GM04504 (cell line): ENCODE measurements around the gene PXDC1.
"Not testable (repeated sequence)": the region's sequence is repeated elsewhere in the genome, so short reads cannot be mapped to it uniquely, and the experiment has no call there.

Source experiments
- DNase-seq: peaks from one replicate; pipeline ENCODE4 v3.0.0-alpha.2; 2012; ENCODE audit warnings: low read depth

Gene PXDC1

GRCh38 chr6:3762359-3762758 lies 10.8 kb upstream of the PXDC1 start:
- no peak for DNase-seq

GRCh38 chr6:3761989-3762270 lies 10.4 kb upstream of the PXDC1 start:
- no peak for DNase-seq

GRCh38 chr6:3759646-3760232 lies 8.2 kb upstream of the PXDC1 start:
- DNase-seq: no peak

DNA sequence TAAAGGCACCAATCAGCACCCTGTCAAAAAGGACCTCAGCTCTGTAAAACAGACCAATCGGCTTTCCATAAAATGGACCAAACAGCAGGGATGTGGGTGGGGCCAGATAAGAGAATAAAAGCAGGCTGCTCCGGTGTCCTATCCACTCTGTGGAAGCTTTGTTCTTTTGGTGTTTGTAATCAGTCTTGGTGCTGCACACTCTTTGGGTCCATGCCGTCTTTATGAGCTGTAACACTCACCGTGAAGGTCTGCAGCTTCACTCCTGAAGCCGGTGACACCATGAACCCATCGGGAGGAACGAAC lies 7.3 kb upstream of the PXDC1 start:
- no peak for DNase-seq

GRCh38 chr6:3757998-3758841 lies 6.7 kb upstream of the PXDC1 start:
- DNase-seq: not testable (repeated sequence)

- no peak for DNase-seq
Observed at GRCh38 chr6:3757241-3757641, 5.7 kb upstream of the PXDC1 start.

GRCh38 chr6:3756546-3756945 lies 5.0 kb upstream of the PXDC1 start:
- DNase-seq: no peak

- DNase-seq: no peak
Observed at GRCh38 chr6:3755637-3756545, 4.4 kb upstream of the PXDC1 start.

DNA sequence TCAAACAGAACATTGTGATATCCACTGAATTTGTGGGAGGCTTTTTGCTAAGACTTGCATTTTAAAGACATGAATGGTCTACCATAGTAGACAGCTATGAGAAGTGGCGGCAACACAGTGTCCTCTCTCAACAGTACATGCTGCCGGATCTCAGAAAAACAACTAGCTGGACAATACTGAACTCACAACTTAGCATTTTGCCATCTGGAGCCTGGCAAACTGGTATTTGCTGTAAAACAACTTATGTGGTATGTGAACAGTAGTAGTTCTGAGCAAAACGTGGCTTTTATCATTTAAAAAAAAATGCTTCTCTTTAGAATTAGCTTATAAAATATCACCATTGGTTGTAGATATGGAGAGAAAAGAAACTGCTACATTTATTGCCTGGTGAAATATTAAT lies 3.3 kb upstream of the PXDC1 start:
- no peak for DNase-seq

GRCh38 chr6:3754032-3754725 lies 2.7 kb upstream of the PXDC1 start:
- not testable (repeated sequence) for DNase-seq

- DNase-seq: no peak
Observed at GRCh38 chr6:3753228-3753835, 1.8 kb upstream of the PXDC1 start.

DNA sequence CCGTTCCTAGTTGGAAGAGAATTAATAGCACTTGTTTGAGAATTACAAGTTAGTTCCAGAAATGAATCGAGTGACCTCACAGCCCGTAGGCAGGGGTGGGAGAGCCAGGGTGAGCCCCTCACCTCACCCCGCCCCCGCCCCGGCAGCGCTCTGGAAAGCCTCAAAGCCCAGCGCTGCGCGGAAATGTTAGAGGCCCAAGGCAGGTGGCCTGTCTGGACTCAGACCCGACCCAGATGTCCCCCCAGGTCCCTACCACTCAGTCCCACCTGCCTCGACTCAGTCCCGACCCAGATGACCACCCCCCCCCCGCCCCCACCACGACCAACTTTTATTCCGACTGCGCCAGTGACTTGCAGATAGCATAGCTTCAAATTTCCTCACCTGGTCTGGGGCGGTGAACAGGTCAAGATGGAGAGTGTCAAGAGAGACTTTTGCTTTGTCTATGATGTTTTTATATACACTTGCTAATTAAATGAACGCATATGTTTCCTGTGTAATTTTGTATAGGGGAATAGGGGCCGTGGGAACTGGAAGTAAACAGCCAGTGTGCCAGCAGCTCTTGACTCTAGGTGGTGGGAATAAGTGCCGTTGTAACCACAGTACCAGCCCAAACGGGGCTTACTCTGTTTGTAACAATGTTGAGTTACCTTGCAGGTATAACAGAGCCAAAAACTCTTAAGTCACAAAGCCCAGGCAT lies 1.2 kb upstream of the PXDC1 start:
- no peak for DNase-seq

GRCh38 chr6:3751730-3752530 lies 417 bp upstream of the PXDC1 start:
- DNase-seq: peak; percentile 86

- DNase-seq: peak; percentile 58
Observed at GRCh38 chr6:3750317-3751076, 1.0 kb downstream of the PXDC1 start.

DNA sequence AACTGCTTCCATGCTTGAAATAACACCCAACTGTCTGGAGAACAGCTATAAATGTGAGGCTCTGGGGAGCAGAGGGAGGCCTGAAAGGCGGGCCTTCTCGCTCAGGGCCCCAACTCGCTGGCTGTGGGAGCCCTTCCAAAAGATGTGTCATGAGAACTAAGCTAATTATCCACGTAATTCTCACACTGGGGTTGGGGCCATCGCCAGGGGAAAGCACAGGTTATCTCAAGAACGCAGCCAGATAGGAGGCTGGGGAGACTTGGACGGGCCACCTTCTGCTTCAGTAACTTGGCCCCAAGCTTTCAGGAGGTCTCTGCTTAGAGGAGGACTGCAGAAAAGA lies 1.6 kb downstream of the PXDC1 start:
- DNase-seq: peak; percentile 71

GRCh38 chr6:3749067-3749841 lies 2.3 kb downstream of the PXDC1 start:
- no peak for DNase-seq

DNA sequence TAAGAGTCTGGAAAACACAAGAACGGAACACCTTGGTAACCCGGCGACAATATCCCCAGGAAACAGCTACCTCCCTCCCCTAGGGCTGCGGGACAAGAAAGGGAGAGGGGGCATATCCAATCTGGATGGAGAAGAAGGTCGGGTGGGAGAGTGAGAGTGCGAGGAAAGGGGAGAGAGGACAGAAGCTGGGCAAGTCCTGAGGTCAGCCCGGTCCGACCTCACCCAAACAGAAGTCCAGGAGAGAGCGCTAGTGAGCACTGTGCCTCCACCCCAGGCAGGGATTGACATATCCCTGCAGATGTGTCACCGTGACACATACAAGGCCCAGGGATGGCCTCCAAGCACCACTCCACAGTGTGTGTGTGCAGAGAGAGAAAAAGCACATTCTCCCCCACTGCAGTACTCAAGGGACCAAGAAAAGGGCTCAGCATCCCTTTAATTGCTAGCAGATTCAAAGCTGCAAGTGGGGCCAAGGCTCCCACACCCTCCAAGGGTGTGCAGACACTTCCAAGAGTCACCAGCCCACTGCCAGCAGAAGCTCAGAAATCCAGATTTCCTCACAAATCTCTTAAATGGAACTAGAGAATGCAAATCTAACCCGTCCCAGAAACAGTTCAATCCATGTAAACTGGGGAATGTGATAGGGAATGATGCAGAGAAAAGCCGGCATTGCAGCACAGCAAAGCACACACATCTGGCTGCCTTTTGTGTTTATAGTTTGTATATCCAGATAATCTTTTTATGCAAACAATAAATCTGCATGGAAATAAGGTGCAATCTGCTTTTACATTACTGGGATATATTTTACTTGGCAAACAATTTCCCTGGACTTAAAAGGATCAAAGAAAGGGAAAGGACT lies 3.1 kb downstream of the PXDC1 start:
- DNase-seq: peak; percentile 80

DNA sequence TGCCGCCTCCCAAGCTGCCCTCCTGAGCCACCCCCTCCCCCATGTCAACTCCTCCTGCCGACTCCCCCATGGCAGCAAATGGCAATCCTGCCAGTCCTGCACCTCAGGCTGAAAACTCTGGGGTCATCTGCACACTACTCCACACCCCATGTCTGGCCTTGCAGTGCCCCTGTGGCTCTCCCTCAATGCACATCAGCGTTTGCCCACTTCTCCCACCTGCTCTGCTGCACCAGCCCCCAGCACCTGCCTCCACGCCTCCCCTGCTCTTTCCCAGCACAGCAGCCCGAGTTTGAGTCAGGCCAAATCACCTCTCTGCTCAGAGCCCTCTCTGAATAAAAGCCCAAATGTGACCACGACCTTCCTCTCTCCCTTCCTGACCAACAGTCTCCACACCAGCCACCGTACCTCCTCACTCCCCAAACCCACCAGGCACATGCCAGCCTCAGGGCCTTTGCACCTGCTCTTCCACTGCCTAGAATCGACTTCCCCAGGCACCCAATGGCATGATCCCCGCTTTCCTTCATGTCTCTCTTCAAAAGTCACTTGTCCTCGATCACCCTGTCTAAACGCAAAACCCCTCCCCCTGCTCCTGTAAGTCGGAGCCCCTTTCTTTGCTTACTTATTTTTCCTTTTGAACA lies 4.3 kb downstream of the PXDC1 start:
- no peak for DNase-seq
